Liver (tissue), 9 donors: ENCODE results near the gene RIMKLB. TPM values are rescaled to one million over a fixed set of nuclear protein-coding genes. Genes with fewer than 3 reads are reported as not detected.

ENCODE experiments used
- DNase-seq: peaks from one replicate; pipeline ENCODE4 v3.0.0-alpha.2; 2017; ENCODE audit warnings: low spot score
- H3K27ac ChIP-seq, 2 donors: one replicate each; pipeline ENCODE4 v1.7.0; 2013; ENCODE audit warnings: inconsistent platforms in 2 of 2, low read length in 2 of 2, control low read depth in 1 of 2, low read depth in 1 of 2, mild to moderate bottlenecking in 1 of 2
- H3K27me3 ChIP-seq, 4 donors: one replicate each; pipeline versions ENCODE4 v1.6.1 to v1.7.0; 2013; ENCODE audit warnings: low read length in 3 of 4, inconsistent platforms in 1 of 4, mild to moderate bottlenecking in 1 of 4, moderate library complexity in 1 of 4; ENCODE audit not compliant: control insufficient read depth in 4 of 4, insufficient read depth in 4 of 4
- H3K36me3 ChIP-seq, 4 donors: one replicate each; pipeline versions ENCODE4 v1.6.1 to v1.7.0; 2013; ENCODE audit warnings: low read length in 3 of 4, mild to moderate bottlenecking in 3 of 4, low read depth in 1 of 4, moderate library complexity in 1 of 4; ENCODE audit not compliant: control insufficient read depth in 4 of 4, insufficient read depth in 3 of 4
- H3K4me1 ChIP-seq, 4 donors: one replicate each; pipeline versions ENCODE4 v1.6.1 to v1.7.0; 2013; ENCODE audit warnings: low read length in 3 of 4, mild to moderate bottlenecking in 3 of 4, moderate library complexity in 1 of 4; ENCODE audit not compliant: control insufficient read depth in 4 of 4, insufficient read depth in 4 of 4
- H3K4me3 ChIP-seq, 3 donors: one replicate each; pipeline versions ENCODE4 v1.6.1 to v1.7.0; 2013; ENCODE audit warnings: low read length in 3 of 3, control low read depth in 1 of 3, low read depth in 1 of 3, mild to moderate bottlenecking in 1 of 3
- H3K9ac ChIP-seq, 2 donors: one replicate each; pipeline ENCODE4 v1.7.0; 2013; ENCODE audit warnings: low read length in 2 of 2, mild to moderate bottlenecking in 2 of 2, moderate library complexity in 2 of 2, control low read depth in 1 of 2, low read depth in 1 of 2
- H3K9me3 ChIP-seq, 4 donors: one replicate each; pipeline versions ENCODE4 v1.6.1 to v1.7.0; 2013; ENCODE audit warnings: low read length in 3 of 4; ENCODE audit not compliant: control insufficient read depth in 4 of 4
- ATF3 ChIP-seq: IDR thresholded peaks from 2 replicates; pipeline ENCODE4 v1.6.1; 2016; ENCODE audit warnings: antibody characterized with exemption
- CTCF ChIP-seq: fragments of 150-350 bp; IDR thresholded peaks from 2 replicates; pipeline ENCODE4 v1.5.1; 2017; ENCODE audit warnings: improper control_type of control experiment, low read depth, low read length; ENCODE audit not compliant: missing input control
- EGR1 ChIP-seq, 2 donors: IDR thresholded peaks; 2 replicates each; pipeline ENCODE4 v1.6.1; 2016 to 2018; ENCODE audit warnings: antibody characterized with exemption in 2 of 2, low read depth in 2 of 2
- FOXA1 ChIP-seq: IDR thresholded peaks from 2 replicates; pipeline ENCODE4 v1.6.1; 2016; ENCODE audit warnings: antibody characterized with exemption
- FOXA2 ChIP-seq: IDR thresholded peaks from 2 replicates; pipeline ENCODE4 v1.6.1; 2016; ENCODE audit warnings: antibody characterized with exemption
- GABPA ChIP-seq, 2 donors: IDR thresholded peaks in 1 of 2; conservative IDR thresholded peaks in 1 of 2; 2 replicates each; pipeline ENCODE4 v1.6.1; 2016; ENCODE audit warnings: antibody characterized with exemption in 2 of 2, mild to moderate bottlenecking in 1 of 2, moderate library complexity in 1 of 2
- HNF4A ChIP-seq, 2 donors: conservative IDR thresholded peaks; 2 replicates each; pipeline ENCODE4 v1.6.1; 2016; ENCODE audit warnings: antibody characterized with exemption in 2 of 2, mild to moderate bottlenecking in 2 of 2
- HNF4G ChIP-seq: IDR thresholded peaks from 2 replicates; pipeline ENCODE4 v1.6.1; 2016; ENCODE audit warnings: antibody characterized with exemption
- JUND ChIP-seq, 2 donors: IDR thresholded peaks; 2 replicates each; pipeline ENCODE4 v1.6.1; 2016; ENCODE audit warnings: antibody characterized with exemption in 2 of 2
- MAX ChIP-seq: IDR thresholded peaks from 2 replicates; pipeline ENCODE4 v1.6.1; 2016; ENCODE audit warnings: antibody characterized with exemption
- NR2F2 ChIP-seq: IDR thresholded peaks from 2 replicates; pipeline ENCODE4 v1.6.1; 2016; ENCODE audit warnings: antibody characterized with exemption
- RAD21 ChIP-seq, 2 donors: IDR thresholded peaks; 2 replicates each; pipeline ENCODE4 v1.6.1; 2016; ENCODE audit warnings: antibody characterized with exemption in 2 of 2, mild to moderate bottlenecking in 2 of 2
- REST ChIP-seq: IDR thresholded peaks from 2 replicates; pipeline ENCODE4 v1.6.1; 2016; ENCODE audit warnings: antibody characterized with exemption, mild to moderate bottlenecking
- RXRA ChIP-seq, 2 donors: IDR thresholded peaks; 2 replicates each; pipeline ENCODE4 v1.6.1; 2017 to 2018; ENCODE audit warnings: antibody characterized with exemption in 2 of 2, mild to moderate bottlenecking in 1 of 2
- SP1 ChIP-seq: IDR thresholded peaks from 2 replicates; pipeline ENCODE4 v1.6.1; 2018; ENCODE audit warnings: antibody characterized with exemption, mild to moderate bottlenecking
- TAF1 ChIP-seq: conservative IDR thresholded peaks from 2 replicates; pipeline ENCODE4 v1.6.1; 2016; ENCODE audit warnings: antibody characterized with exemption, mild to moderate bottlenecking
- YY1 ChIP-seq: IDR thresholded peaks from 2 replicates; pipeline ENCODE4 v1.6.1; 2016; ENCODE audit warnings: antibody characterized with exemption, mild to moderate bottlenecking
- ZBTB33 ChIP-seq: IDR thresholded peaks from 2 replicates; pipeline ENCODE4 v1.6.1; 2016; ENCODE audit warnings: antibody characterized with exemption
- WGBS: extraction: QIAGEN DNeasy Blood & Tissue Kit; methylation state at CpG from one replicate; pipeline ENCODE4 v1.1.7; 2013; 5-methylcytosine and 5-hydroxymethylcytosine counted together
- polyA plus RNA-seq, 2 donors: library from polyadenylated mRNA; stranded (reverse) in 1 of 2; unstranded in 1 of 2; fragments of 200-250 nt in 1 of 2; fragments of >200 nt in 1 of 2; fragmentation: Nextera tagmentation in 1 of 2; extraction: Ambion mirVana in 1 of 2; gene quantifications; one replicate each; pipeline versions ENCODE4 v1.2.1 to v1.2.3, GENCODE V29; 2013 to 2015
- total RNA-seq, 2 donors: library from RNA; depleted of rRNA; stranded (reverse); fragments of >200 nt; gene quantifications; one replicate each; pipeline ENCODE4 v1.2.3, GENCODE V29; 2014
- donor health status: healthy.
- donor health status: healthy.
- donor health status: healthy.
- donor health status: healthy.
- donor health status: healthy.

The RIMKLB gene
- total and polyA plus RNA-seq, 4 donors = 1.6 to 9.5 (median 3.8) TPM

- no peak overlapping the region for H3K27ac ChIP-seq
- H3K27me3 ChIP-seq = no peaks in the 10 kb centered on the region
- H3K4me1 ChIP-seq = no peaks in the 10 kb centered on the region
- TF ChIP-seq EGR1 (IDR thresholded peaks at IDR 0.05; ENCODE audit: low read depth in 2 of 2) (no peak), CTCF (no peak), SP1 (no peak), ZBTB33 (no peak), YY1 (no peak), FOXA2 (no peak), TAF1 (no peak), MAX (no peak), ATF3 (no peak), RAD21 (IDR thresholded peaks at IDR 0.05) (no peak), HNF4A (conservative IDR thresholded peaks at IDR 0.05) (no peak), GABPA (IDR thresholded peaks at IDR 0.05 in 1 of 2, conservative IDR thresholded peaks at IDR 0.05 in 1 of 2) (no peak), JUND (IDR thresholded peaks at IDR 0.05) (no peak), FOXA1 (no peak), RXRA (IDR thresholded peaks at IDR 0.05) (no peak), NR2F2 (no peak), HNF4G (no peak), REST (no peak)
- H3K9ac ChIP-seq = no peak overlapping the region
- WGBS = 82% methylated on average over 6 of the region's 6 CpGs
- H3K36me3 ChIP-seq = no peaks in the 10 kb centered on the region
- no peak for DNase-seq
- no peak overlapping the region for H3K4me3 ChIP-seq
- H3K9me3 ChIP-seq = no peaks in the 10 kb centered on the region
Observed at GRCh38 chr12:8832500-8832899, 134.7 kb downstream of the RIMKLB start.

Other genes with a start within 250 kb of the RIMKLB start
- not detected for gene CLEC6A, start 242.0 kb upstream of the RIMKLB start, total RNA-seq
- not detected for gene CLEC6A, start 242.0 kb upstream of the RIMKLB start, polyA plus RNA-seq
- gene CLEC4D, start 184.5 kb upstream of the RIMKLB start, total RNA-seq = under 1 TPM; 0.51 to 0.67 TPM
- gene CLEC4D, start 184.5 kb upstream of the RIMKLB start, polyA plus RNA-seq = under 1 TPM; 0.08 to 0.40 TPM
- 1 to 10 TPM in 1 of 2 donors, under 1 TPM in 1; 0.05 to 2.9 TPM for gene CLEC4E, start 157.1 kb upstream of the RIMKLB start, total RNA-seq
- 1 to 10 TPM in 1 of 2 donors, under 1 TPM in 1; 0.54 to 2.9 TPM for gene CLEC4E, start 157.1 kb upstream of the RIMKLB start, polyA plus RNA-seq
- under 1 TPM in 1 of 2 donors, not detected in 1; 0.28 TPM for gene AICDA, start 85.1 kb upstream of the RIMKLB start, total RNA-seq
- not detected for gene AICDA, start 85.1 kb upstream of the RIMKLB start, polyA plus RNA-seq
- gene MFAP5, start 35.2 kb upstream of the RIMKLB start, total RNA-seq = under 1 TPM in 1 of 2 donors, not detected in 1; 0.42 TPM
- under 1 TPM in 1 of 2 donors, not detected in 1; 0.20 TPM for gene MFAP5, start 35.2 kb upstream of the RIMKLB start, polyA plus RNA-seq
- gene A2ML1, start 124.6 kb downstream of the RIMKLB start, total RNA-seq = under 1 TPM in 1 of 2 donors, not detected in 1; 0.19 TPM
- gene A2ML1, start 124.6 kb downstream of the RIMKLB start, polyA plus RNA-seq = under 1 TPM in 1 of 2 donors, not detected in 1; 0.03 TPM
- gene PHC1, start 216.5 kb downstream of the RIMKLB start, total RNA-seq = 1 to 10 TPM; 4.1 to 7.6 TPM
- gene PHC1, start 216.5 kb downstream of the RIMKLB start, polyA plus RNA-seq = 1 to 10 TPM; 2.4 to 3.7 TPM